CD4-positive, alpha-beta T cell (primary cell): ENCODE results near the gene ERMAP. TPM values are rescaled to one million over a fixed set of nuclear protein-coding genes. Genes with fewer than 3 reads are reported as not detected.

Source experiments
- ATAC-seq: fragments of 200-7000 bp; cut with Tn5 transposase; one replicate; pipeline ENCODE4 v1.10.0; 2022; ENCODE audit warnings: mild to moderate bottlenecking; ENCODE audit not compliant: poor library complexity
- CTCF ChIA-PET: fragments of 350-600 bp; sonication (Branson Sonifier 250); formaldehyde crosslinking; loops from one replicate; lab custom pipeline; 2021; ENCODE audit warnings: antibody characterized with exemption, inconsistent platforms; lab: Charles Lee
- POLR2A ChIA-PET: fragments of 350-600 bp; sonication (Branson Sonifier 250); formaldehyde crosslinking; loops from one replicate; lab custom pipeline; 2021; ENCODE audit warnings: antibody characterized with exemption, inconsistent platforms; lab: Charles Lee
- DNase-seq, 14 experiments: peaks; one replicate each; pipeline ENCODE4 v3.0.0-alpha.2; 2013 to 2020; ENCODE audit warnings: mixed read lengths in 2 of 14
- H3K27ac ChIP-seq, 2 donors: one replicate each; pipeline versions ENCODE4 v1.5.1 to v1.7.0; 2013; ENCODE audit warnings: low read length in 2 of 2, low read depth in 1 of 2, mild to moderate bottlenecking in 1 of 2
- H3K27me3 ChIP-seq, 2 experiments: 1 replicate in 1 of 2; 2 replicates in 1 of 2; pipeline versions ENCODE4 v1.6.1 to v1.7.0; 2013; ENCODE audit warnings: low read length in 2 of 2, control low read depth in 1 of 2, mild to moderate bottlenecking in 1 of 2, moderate library complexity in 1 of 2; ENCODE audit not compliant: insufficient read depth in 2 of 2, control insufficient read depth in 1 of 2
- H3K36me3 ChIP-seq: one replicate; pipeline ENCODE4 v1.6.1; 2013; ENCODE audit warnings: low read length, control low read depth; ENCODE audit not compliant: insufficient read depth
- H3K4me1 ChIP-seq: one replicate; pipeline ENCODE4 v1.6.1; 2013; ENCODE audit warnings: low read length, control low read depth; ENCODE audit not compliant: insufficient read depth
- H3K4me3 ChIP-seq: one replicate; pipeline ENCODE4 v1.5.1; 2013; ENCODE audit warnings: mild to moderate bottlenecking, low read length, moderate library complexity
- H3K9me3 ChIP-seq, 2 experiments: 1 replicate in 1 of 2; 2 replicates in 1 of 2; pipeline versions ENCODE4 v1.6.1 to v1.7.0; 2013; ENCODE audit warnings: low read length in 2 of 2, mild to moderate bottlenecking in 2 of 2, control low read depth in 1 of 2, moderate library complexity in 1 of 2; ENCODE audit not compliant: control insufficient read depth in 1 of 2, insufficient read depth in 1 of 2
- H3K27ac Mint-ChIP-seq: one replicate; pipeline ENCODE4 v1.8.0; 2020; ENCODE audit warnings: mixed read lengths
- H3K27me3 Mint-ChIP-seq: one replicate; pipeline ENCODE4 v1.8.0; 2021; ENCODE audit warnings: mixed read lengths
- H3K36me3 Mint-ChIP-seq: one replicate; pipeline ENCODE4 v1.8.0; 2021; ENCODE audit warnings: low read depth, mixed read lengths
- H3K4me1 Mint-ChIP-seq: one replicate; pipeline ENCODE4 v1.8.0; 2021; ENCODE audit warnings: low read depth, mixed read lengths
- H3K4me3 Mint-ChIP-seq: one replicate; pipeline ENCODE4 v1.8.0; 2020; ENCODE audit warnings: mild to moderate bottlenecking, mixed read lengths
- H3K9me3 Mint-ChIP-seq: one replicate; pipeline ENCODE4 v1.8.0; 2020; ENCODE audit warnings: mixed read lengths
- intact Hi-C, 2 experiments: fragments of 100-400 bp; cut with DNase I in 1 of 2; cut with micrococcal nuclease in 1 of 2; formaldehyde crosslinking; loops; one replicate each; pipeline versions ENCODE4 v1.15.1 to v1.9.0; 2023 to 2025; cut with DNase I, micrococcal nuclease
- total RNA-seq, 174 experiments: library from RNA in 2 of 174; stranded (reverse) in 2 of 174; gene quantifications; one replicate each; pipeline ENCODE4 v1.2.3 and lab custom pipeline; 2021 to 2026
- TF ChIP-seq, protein P1 (sequence below): fragments of 200-600 bp; IDR thresholded peaks from one replicate; pipeline ENCODE4 v1.8.0; 2022; ENCODE audit warnings: antibody characterized with exemption, mild to moderate bottlenecking

The ERMAP gene
- total RNA-seq, 2 experiments from 2014 or later = 4.4 to 5.0 TPM

DNA sequence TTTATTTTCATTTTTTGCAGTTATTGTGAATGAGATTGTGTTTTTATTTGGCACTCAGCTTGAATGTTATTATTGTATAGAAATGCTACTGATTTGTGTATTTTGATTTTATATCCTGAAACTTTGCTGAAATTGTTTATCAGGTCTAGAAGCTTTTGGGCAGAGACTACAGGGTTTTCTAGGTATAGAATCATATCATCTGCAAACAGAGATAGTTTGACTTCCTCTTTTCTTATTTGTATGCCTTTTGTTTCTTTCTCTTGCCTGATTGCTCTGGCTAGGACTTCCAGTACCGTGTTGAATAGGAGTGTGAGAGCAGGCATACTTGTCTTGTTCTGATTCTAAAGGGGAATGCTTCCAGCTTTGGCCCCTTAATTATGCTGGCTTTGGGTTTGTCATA is 56.7 kb downstream of the ERMAP start:
- ChIA-PET CTCF (interaction anchor here (0.6 to 0.7 kb wide), 2 partner anchors 86 to 200 kb away, joined by 4 to 6 read pairs; no protein-coding TSS in a partner anchor), POLR2A (no interaction called here)
- H3K4me3 Mint-ChIP-seq = no peak overlapping the region
- H3K27me3 Mint-ChIP-seq = peaks cover 5% of the 10 kb centered on the region
- H3K27ac Mint-ChIP-seq = no peak overlapping the region
- no peaks in the 10 kb centered on the region for H3K9me3 Mint-ChIP-seq
- no peaks in the 10 kb centered on the region for H3K36me3 ChIP-seq
- H3K9me3 ChIP-seq = no peaks in the 10 kb centered on the region
- H3K4me3 ChIP-seq = no peak overlapping the region
- H3K27me3 ChIP-seq = no peaks in the 10 kb centered on the region
- TF ChIP-seq, protein P1, sequence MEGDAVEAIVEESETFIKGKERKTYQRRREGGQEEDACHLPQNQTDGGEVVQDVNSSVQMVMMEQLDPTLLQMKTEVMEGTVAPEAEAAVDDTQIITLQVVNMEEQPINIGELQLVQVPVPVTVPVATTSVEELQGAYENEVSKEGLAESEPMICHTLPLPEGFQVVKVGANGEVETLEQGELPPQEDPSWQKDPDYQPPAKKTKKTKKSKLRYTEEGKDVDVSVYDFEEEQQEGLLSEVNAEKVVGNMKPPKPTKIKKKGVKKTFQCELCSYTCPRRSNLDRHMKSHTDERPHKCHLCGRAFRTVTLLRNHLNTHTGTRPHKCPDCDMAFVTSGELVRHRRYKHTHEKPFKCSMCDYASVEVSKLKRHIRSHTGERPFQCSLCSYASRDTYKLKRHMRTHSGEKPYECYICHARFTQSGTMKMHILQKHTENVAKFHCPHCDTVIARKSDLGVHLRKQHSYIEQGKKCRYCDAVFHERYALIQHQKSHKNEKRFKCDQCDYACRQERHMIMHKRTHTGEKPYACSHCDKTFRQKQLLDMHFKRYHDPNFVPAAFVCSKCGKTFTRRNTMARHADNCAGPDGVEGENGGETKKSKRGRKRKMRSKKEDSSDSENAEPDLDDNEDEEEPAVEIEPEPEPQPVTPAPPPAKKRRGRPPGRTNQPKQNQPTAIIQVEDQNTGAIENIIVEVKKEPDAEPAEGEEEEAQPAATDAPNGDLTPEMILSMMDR = no peak
- H3K4me1 Mint-ChIP-seq = no peaks in the 10 kb centered on the region
- intact Hi-C loops = no loop called here
- no peaks in the 10 kb centered on the region for H3K4me1 ChIP-seq
- DNase-seq = no peak
- ATAC-seq = no peak
- no peak overlapping the region for H3K27ac ChIP-seq
- H3K36me3 Mint-ChIP-seq = no peaks in the 10 kb centered on the region

DNA sequence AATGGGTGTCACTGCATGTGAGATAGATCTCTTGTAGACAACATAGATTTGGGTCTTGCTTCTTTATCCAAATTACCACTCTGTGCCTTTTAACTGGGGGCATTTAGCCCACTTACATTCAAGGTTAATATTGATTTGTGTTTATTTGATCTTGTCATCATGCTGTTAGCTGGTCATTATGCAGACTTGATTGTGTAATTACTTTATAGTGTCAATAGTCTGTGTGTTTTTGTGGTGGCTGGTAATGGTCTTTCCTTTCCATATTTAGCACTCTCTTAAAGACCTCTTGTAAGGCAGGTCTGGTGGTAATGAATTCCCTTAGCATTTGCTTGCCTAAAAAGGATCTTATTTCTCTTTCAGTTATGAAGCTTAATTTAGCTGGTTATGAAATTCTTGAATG is 59.1 kb downstream of the ERMAP start:
- no peak for ATAC-seq
- H3K9me3 ChIP-seq = peaks cover 0 to 11% of the 10 kb centered on the region in 2 experiments
- POLR2A ChIA-PET = interaction anchor here (1.2 kb wide), 1 partner anchor 109 kb away, joined by 3 read pairs; the partner anchor contains the start of genes C1orf50 and P3H1
- H3K36me3 ChIP-seq = no peaks in the 10 kb centered on the region
- TF ChIP-seq, protein P1 = no peak
- intact Hi-C loops = no loop called here
- no peaks in the 10 kb centered on the region for H3K4me1 ChIP-seq
- H3K27ac Mint-ChIP-seq = no peak overlapping the region
- DNase-seq = no peak
- no peaks in the 10 kb centered on the region for H3K36me3 Mint-ChIP-seq
- peaks cover 0 to 4% of the 10 kb centered on the region in 2 experiments for H3K27me3 ChIP-seq
- H3K4me3 Mint-ChIP-seq = no peak overlapping the region
- H3K9me3 Mint-ChIP-seq = no peaks in the 10 kb centered on the region
- no peaks in the 10 kb centered on the region for H3K4me1 Mint-ChIP-seq
- CTCF ChIA-PET = no interaction called here
- no peak overlapping the region for H3K4me3 ChIP-seq
- H3K27me3 Mint-ChIP-seq = peaks cover 9% of the 10 kb centered on the region
- no peak overlapping the region for H3K27ac ChIP-seq

DNA sequence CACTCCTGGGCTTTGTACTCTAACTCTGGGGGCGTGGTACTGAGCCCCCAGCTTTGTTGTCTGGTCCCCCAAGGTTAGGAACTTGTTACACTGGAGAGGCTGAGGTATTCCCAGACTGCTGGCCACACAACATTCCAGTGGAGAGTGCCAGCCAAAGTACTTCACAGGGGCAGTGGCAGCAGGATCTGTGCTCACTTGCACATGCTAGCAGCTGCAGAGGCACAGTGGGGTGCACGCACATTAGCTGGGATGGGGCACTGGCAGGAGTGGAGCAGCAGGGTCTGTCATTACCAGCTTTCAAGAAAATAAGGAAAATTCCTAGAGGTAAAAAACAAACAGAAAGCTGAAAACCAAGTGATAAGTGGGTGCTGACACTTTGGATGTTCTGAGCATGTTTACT is 60.5 kb downstream of the ERMAP start:
- intact Hi-C loops = no loop called here
- Histone ChIP-seq H3K36me3 (no peaks in the 10 kb centered on the region), H3K27me3 (peaks cover 0 to 4% of the 10 kb centered on the region in 2 experiments), H3K27ac (no peak overlapping the region), H3K4me3 (no peak overlapping the region), H3K9me3 (peaks cover 0 to 12% of the 10 kb centered on the region in 2 experiments), H3K4me1 (no peaks in the 10 kb centered on the region)
- ChIA-PET POLR2A (no interaction called here), CTCF (no interaction called here)
- H3K4me1 Mint-ChIP-seq = no peaks in the 10 kb centered on the region
- no peaks in the 10 kb centered on the region for H3K9me3 Mint-ChIP-seq
- ATAC-seq (no peak), DNase-seq (no peak)
- H3K27ac Mint-ChIP-seq = no peak overlapping the region
- no peaks in the 10 kb centered on the region for H3K36me3 Mint-ChIP-seq
- H3K4me3 Mint-ChIP-seq = no peak overlapping the region
- TF ChIP-seq, protein P1 = no peak
- peaks cover 13% of the 10 kb centered on the region for H3K27me3 Mint-ChIP-seq
